HG03342 (cell line): ENCODE measurements around the gene RFK.
"Not testable (repeated sequence)": the region's sequence is repeated elsewhere in the genome, so short reads cannot be mapped to it uniquely, and the experiment has no call there.

Source experiments
- ATAC-seq: cut with Tn5 transposase; IDR thresholded peaks from one replicate; pipeline ENCODE4 v1.9.1; 2021; ENCODE audit warnings: mild to moderate bottlenecking, moderate library complexity; ENCODE audit not compliant: unreplicated experiment

The RFK gene

GRCh38 chr9:76394195-76394959, at the start of gene RFK:
Gene RFK, minus strand, starts transcription at chr9:76394426. Its CDS starts 255 bp downstream, at chr9:76394171.
- ATAC-seq = peak; percentile 69

GRCh38 chr9:76443887-76444286, 49.7 kb upstream of the RFK start:
- no peak for ATAC-seq

GRCh38 chr9:76441551-76442322, 47.5 kb upstream of the RFK start:
- peak; percentile 68 for ATAC-seq

- ATAC-seq = peak; percentile 43
These were observed 44.8 kb upstream of the RFK start for GRCh38 chr9:76438841-76439588.

GRCh38 chr9:76437017-76437699, 42.9 kb upstream of the RFK start:
- not testable (repeated sequence) for ATAC-seq

GRCh38 chr9:76434897-76435296, 40.7 kb upstream of the RFK start:
- ATAC-seq = not testable (repeated sequence)

- ATAC-seq = no peak
These were observed 39.6 kb upstream of the RFK start for GRCh38 chr9:76433836-76434235.

- ATAC-seq = no peak
These were observed 39.2 kb upstream of the RFK start for GRCh38 chr9:76433406-76433805.

- ATAC-seq = no peak
These were observed 37.4 kb upstream of the RFK start for GRCh38 chr9:76431601-76432000.

GRCh38 chr9:76426807-76427419, 32.7 kb upstream of the RFK start:
- no peak for ATAC-seq

- ATAC-seq = no peak
These were observed 31.6 kb upstream of the RFK start for GRCh38 chr9:76425677-76426453.

GRCh38 chr9:76424491-76424890, 30.3 kb upstream of the RFK start:
- ATAC-seq = no peak

GRCh38 chr9:76423216-76424177, 29.3 kb upstream of the RFK start:
- ATAC-seq = no peak

GRCh38 chr9:76419782-76420380, 25.7 kb upstream of the RFK start:
- peak; percentile 45 for ATAC-seq

GRCh38 chr9:76417394-76417793, 23.2 kb upstream of the RFK start:
- no peak for ATAC-seq

- ATAC-seq = no peak
These were observed 21.5 kb upstream of the RFK start for GRCh38 chr9:76415731-76416130.

- no peak for ATAC-seq
These were observed 20.9 kb upstream of the RFK start for GRCh38 chr9:76415154-76415553.

- ATAC-seq = peak; percentile 84
These were observed 20.4 kb upstream of the RFK start for GRCh38 chr9:76414661-76415060.
